ENCODE measurements around the gene PDCD6IP.
"Not testable (repeated sequence)": the region's sequence is repeated elsewhere in the genome, so short reads cannot be mapped to it uniquely, and the experiment has no call there.

The PDCD6IP gene

DNA sequence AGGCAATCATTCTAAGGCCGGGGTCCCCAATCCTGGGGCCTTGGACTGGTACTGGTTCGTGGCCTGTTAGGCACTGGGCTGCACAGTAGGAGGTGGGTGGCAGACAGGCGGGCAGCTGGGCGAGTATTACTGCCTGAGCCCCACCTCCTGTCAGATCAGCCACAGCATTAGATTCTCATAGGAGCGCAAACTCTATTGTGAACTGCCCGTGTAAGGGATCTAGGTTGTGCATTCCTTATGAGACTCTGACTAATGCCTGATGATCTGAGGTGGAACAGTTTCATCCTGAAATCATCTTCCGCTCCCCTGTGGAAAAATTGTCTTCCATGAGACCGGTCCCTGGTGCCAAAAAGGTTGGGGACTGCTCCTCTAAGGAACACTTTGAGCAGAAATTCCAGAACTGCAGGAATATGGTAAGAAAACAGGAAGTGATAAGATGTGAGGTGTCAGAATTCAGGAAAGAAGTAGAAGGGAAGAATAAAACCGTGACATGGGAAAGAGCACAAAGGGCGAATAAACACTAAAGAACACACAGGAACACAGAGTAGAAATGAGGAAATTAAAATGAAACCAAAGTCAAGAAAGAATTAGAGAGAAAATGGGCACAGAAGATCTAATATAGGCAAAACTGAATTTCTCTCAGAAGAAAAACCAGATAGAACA, 57.6 kb downstream of the PDCD6IP start:
- TF ChIP-seq, protein P1, sequence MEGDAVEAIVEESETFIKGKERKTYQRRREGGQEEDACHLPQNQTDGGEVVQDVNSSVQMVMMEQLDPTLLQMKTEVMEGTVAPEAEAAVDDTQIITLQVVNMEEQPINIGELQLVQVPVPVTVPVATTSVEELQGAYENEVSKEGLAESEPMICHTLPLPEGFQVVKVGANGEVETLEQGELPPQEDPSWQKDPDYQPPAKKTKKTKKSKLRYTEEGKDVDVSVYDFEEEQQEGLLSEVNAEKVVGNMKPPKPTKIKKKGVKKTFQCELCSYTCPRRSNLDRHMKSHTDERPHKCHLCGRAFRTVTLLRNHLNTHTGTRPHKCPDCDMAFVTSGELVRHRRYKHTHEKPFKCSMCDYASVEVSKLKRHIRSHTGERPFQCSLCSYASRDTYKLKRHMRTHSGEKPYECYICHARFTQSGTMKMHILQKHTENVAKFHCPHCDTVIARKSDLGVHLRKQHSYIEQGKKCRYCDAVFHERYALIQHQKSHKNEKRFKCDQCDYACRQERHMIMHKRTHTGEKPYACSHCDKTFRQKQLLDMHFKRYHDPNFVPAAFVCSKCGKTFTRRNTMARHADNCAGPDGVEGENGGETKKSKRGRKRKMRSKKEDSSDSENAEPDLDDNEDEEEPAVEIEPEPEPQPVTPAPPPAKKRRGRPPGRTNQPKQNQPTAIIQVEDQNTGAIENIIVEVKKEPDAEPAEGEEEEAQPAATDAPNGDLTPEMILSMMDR (IDR thresholded peaks at IDR 0.05; ENCODE audit: low read length) = no peak
- TF ChIP-seq EZH2phosphoT487 (IDR thresholded peaks at IDR 0.05; ENCODE audit: low read length) = no peak
- no peak for TF ChIP-seq EZH2 (optimal IDR thresholded peaks at IDR 0.05; ENCODE audit: low read depth, low read length)
- Histone ChIP-seq H3F3A (ENCODE audit: insufficient read depth, low read length) (no peaks in the 10 kb centered on the region; the same call in 1 of the 2 replicates), H3K36me3 (replicated peaks; ENCODE audit: insufficient read depth, low read length) (0 out of 2 replicates have a peak, but pooled peaks cover 5% of the 10 kb centered on the region), H3K4me3 (ENCODE audit: low read length) (no peak overlapping the region), H3K4me2 (ENCODE audit: low read depth, low read length) (no peak overlapping the region), H3K4me1 (ENCODE audit: low read length) (peaks cover 8% of the 10 kb centered on the region; the same call in 1 of the 2 replicates), H3K79me2 (ENCODE audit: low read length) (no peaks in the 10 kb centered on the region), H3K9me2 (replicated peaks; ENCODE audit: insufficient read depth, low read length) (no peaks in the 10 kb centered on the region), H3K27ac (ENCODE audit: low read length) (no peak overlapping the region), H3K27me3 (replicated peaks; ENCODE audit: insufficient read depth, low read length) (no peaks in the 10 kb centered on the region), H3K9me3 (replicated peaks; ENCODE audit: insufficient read depth, low read length) (no peaks in the 10 kb centered on the region), H2AFZ (ENCODE audit: low read length) (no peak overlapping the region), H4K20me1 (ENCODE audit: insufficient read depth, low read length) (no peaks in the 10 kb centered on the region), H3K9ac (ENCODE audit: low read length) (no peak overlapping the region)
- no peak for DNase-seq

DNA sequence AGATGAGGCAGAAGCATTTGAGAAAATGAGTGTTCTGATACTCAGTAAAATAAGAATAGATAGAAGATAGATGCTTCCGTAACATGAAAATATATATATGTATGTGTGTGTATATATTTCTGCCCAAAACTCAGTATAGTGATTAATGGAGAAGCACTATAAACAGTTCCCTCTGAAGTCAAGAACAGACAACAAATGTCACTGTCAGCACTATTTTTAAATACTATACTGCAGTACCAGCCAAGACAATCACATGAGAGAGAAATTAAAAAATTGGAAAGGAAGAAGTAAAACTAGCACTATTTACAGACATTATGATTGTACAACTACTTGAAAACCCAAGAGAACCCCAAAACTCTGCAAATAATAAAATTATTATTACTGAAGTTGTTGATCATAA, 59.3 kb downstream of the PDCD6IP start:
- H3K36me3 ChIP-seq (replicated peaks; ENCODE audit: insufficient read depth, low read length); H3K4me1 ChIP-seq (ENCODE audit: low read length); H4K20me1 ChIP-seq (ENCODE audit: insufficient read depth, low read length); H3K9ac ChIP-seq (ENCODE audit: low read length); H3F3A ChIP-seq (ENCODE audit: insufficient read depth, low read length); H3K27me3 ChIP-seq (replicated peaks; ENCODE audit: insufficient read depth, low read length); H3K79me2 ChIP-seq (ENCODE audit: low read length); DNase-seq; H2AFZ ChIP-seq (ENCODE audit: low read length); H3K4me2 ChIP-seq (ENCODE audit: low read depth, low read length); H3K9me3 ChIP-seq (replicated peaks; ENCODE audit: insufficient read depth, low read length); H3K9me2 ChIP-seq (replicated peaks; ENCODE audit: insufficient read depth, low read length); H3K4me3 ChIP-seq (ENCODE audit: low read length); H3K27ac ChIP-seq (ENCODE audit: low read length): not testable (repeated sequence)

DNA sequence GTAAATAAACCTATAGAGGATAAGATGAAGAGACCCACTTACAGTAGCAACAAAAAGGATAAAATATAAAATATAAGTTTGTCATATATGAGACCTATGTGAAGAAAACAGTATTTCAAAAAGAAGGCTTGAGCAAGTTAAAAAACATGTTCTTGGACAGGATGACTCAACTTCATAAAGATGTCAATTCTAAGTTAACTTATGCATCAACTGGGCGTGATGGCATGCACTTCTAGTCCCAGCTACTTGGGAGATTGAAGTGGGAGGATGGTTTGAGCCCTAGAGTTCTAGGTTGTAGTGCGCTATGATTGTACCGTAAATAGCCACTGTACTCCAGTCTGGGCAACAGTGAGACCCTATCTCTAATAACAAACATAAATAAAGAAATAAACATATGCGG, 59.7 kb downstream of the PDCD6IP start:
- 0 out of 2 replicates have a peak, but pooled peaks cover 5% of the 10 kb centered on the region for H3K36me3 ChIP-seq (replicated peaks; ENCODE audit: insufficient read depth, low read length)

More for the DNA sequence above, 59.7 kb downstream of the PDCD6IP start:
- Histone ChIP-seq H3K4me2 (ENCODE audit: low read depth, low read length) (no peak overlapping the region), H3K9ac (ENCODE audit: low read length) (no peak overlapping the region), H4K20me1 (ENCODE audit: insufficient read depth, low read length) (no peaks in the 10 kb centered on the region), H3K4me1 (ENCODE audit: low read length) (peaks cover 8% of the 10 kb centered on the region; the same call in 1 of the 2 replicates), H3K27me3 (replicated peaks; ENCODE audit: insufficient read depth, low read length) (no peaks in the 10 kb centered on the region), H3F3A (ENCODE audit: insufficient read depth, low read length) (no peaks in the 10 kb centered on the region; the same call in 1 of the 2 replicates), H3K79me2 (ENCODE audit: low read length) (no peaks in the 10 kb centered on the region), H3K4me3 (ENCODE audit: low read length) (no peak overlapping the region), H3K27ac (ENCODE audit: low read length) (no peak overlapping the region), H3K9me3 (replicated peaks; ENCODE audit: insufficient read depth, low read length) (no peaks in the 10 kb centered on the region), H3K9me2 (replicated peaks; ENCODE audit: insufficient read depth, low read length) (no peaks in the 10 kb centered on the region), H2AFZ (ENCODE audit: low read length) (no peak overlapping the region)
- TF ChIP-seq EZH2phosphoT487 (IDR thresholded peaks at IDR 0.05; ENCODE audit: low read length) (no peak), EZH2 (optimal IDR thresholded peaks at IDR 0.05; ENCODE audit: low read depth, low read length) (no peak)
- TF ChIP-seq, protein P1 (IDR thresholded peaks at IDR 0.05; ENCODE audit: low read length) = no peak
- no peak for DNase-seq

Data from MM.1S (cell line).